B cell (primary cell): Measurements from ENCODE around the gene IL1RAPL1.

Source experiments
- EZH2 ChIP-seq: IDR thresholded peaks from 2 replicates; pipeline ENCODE4 v1.6.1; 2012; ENCODE audit warnings: borderline replicate concordance, low read depth, mild to moderate bottlenecking, moderate library complexity, low read length; ENCODE audit not compliant: insufficient read depth, poor library complexity, severe bottlenecking
- TF ChIP-seq, protein P1 (sequence below): fragments of 200-600 bp; IDR thresholded peaks from one replicate; pipeline ENCODE4 v1.8.0; 2022; ENCODE audit warnings: antibody characterized with exemption, mild to moderate bottlenecking

GRCh38 chrX:29699239-29699638, 1112.0 kb downstream of the IL1RAPL1 start:
- TF ChIP-seq, protein P1, sequence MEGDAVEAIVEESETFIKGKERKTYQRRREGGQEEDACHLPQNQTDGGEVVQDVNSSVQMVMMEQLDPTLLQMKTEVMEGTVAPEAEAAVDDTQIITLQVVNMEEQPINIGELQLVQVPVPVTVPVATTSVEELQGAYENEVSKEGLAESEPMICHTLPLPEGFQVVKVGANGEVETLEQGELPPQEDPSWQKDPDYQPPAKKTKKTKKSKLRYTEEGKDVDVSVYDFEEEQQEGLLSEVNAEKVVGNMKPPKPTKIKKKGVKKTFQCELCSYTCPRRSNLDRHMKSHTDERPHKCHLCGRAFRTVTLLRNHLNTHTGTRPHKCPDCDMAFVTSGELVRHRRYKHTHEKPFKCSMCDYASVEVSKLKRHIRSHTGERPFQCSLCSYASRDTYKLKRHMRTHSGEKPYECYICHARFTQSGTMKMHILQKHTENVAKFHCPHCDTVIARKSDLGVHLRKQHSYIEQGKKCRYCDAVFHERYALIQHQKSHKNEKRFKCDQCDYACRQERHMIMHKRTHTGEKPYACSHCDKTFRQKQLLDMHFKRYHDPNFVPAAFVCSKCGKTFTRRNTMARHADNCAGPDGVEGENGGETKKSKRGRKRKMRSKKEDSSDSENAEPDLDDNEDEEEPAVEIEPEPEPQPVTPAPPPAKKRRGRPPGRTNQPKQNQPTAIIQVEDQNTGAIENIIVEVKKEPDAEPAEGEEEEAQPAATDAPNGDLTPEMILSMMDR: no peak
- TF ChIP-seq EZH2: no peak
